T-helper 2 cell treated with Interferon-gamma antibody and Interleukin-4, amounts not matched to agents 100 ng/mL and 5 ng/mL, for 36 hours (primary cell): Measurements from ENCODE around the gene SYNGR2. TPM values are rescaled to one million over a fixed set of nuclear protein-coding genes. Genes with fewer than 3 reads are reported as not detected.
"Not testable (repeated sequence)": the region's sequence is repeated elsewhere in the genome, so short reads cannot be mapped to it uniquely, and the experiment has no call there.

Source experiments
- intact Hi-C: fragments of 100-400 bp; cut with micrococcal nuclease; formaldehyde crosslinking; loops from one replicate; pipeline ENCODE4 v1.15.1; 2023
- total RNA-seq: library from RNA; stranded (reverse); gene quantifications from 2 replicates; pipeline ENCODE4 v1.2.3, GENCODE V29; 2022

SYNGR2 gene
- total RNA-seq, 1 donor from 2014 or later: 59.4 TPM

DNA sequence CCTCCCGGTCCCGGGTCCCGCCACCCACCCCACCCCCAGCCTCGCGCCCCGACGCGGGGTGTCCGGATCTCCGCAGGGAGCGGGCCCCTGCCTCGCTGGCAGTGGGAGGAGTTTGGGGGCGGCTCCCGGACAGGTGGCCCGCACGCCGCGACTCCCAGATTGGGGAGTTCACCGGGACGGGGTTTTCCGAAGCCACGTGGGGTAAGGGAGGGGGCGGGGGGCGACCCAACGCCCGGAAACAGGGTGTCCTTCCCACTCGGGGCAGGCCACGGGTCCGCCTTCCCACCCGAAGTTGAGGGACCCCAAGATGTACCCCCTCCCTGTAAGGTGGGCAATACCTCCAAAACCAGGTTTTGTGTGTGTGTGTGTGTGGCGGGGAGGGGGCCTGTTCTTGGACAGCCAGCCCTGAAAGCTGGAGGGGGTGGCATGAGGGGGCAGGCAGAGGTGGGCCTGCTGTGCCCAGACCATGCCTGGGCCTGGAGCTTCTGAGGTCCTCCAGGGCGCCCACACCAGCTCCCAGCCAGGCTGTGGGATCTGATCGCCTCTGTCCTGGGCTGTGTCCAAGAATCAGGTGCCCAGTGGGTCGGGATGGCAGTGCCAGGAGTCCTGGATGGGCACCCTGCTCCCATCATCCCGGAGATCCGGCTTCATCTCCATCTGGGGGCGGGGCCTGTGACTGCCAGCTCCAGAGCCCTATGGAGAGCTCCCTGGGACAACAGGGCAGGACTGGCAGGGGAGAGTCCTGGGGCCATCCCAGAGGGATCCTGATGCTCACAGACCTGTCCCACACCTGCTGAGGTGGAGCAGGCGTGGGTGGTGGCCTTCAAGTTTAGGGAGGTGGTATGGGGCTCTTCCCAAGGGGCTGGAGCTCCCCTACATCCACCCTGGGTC lies 767 bp downstream of the SYNGR2 start:
- intact Hi-C loops: loop anchor here (2.0 kb wide), 1 partner anchor 18 kb away; the partner anchor contains the start of genes AFMID and TK1

DNA sequence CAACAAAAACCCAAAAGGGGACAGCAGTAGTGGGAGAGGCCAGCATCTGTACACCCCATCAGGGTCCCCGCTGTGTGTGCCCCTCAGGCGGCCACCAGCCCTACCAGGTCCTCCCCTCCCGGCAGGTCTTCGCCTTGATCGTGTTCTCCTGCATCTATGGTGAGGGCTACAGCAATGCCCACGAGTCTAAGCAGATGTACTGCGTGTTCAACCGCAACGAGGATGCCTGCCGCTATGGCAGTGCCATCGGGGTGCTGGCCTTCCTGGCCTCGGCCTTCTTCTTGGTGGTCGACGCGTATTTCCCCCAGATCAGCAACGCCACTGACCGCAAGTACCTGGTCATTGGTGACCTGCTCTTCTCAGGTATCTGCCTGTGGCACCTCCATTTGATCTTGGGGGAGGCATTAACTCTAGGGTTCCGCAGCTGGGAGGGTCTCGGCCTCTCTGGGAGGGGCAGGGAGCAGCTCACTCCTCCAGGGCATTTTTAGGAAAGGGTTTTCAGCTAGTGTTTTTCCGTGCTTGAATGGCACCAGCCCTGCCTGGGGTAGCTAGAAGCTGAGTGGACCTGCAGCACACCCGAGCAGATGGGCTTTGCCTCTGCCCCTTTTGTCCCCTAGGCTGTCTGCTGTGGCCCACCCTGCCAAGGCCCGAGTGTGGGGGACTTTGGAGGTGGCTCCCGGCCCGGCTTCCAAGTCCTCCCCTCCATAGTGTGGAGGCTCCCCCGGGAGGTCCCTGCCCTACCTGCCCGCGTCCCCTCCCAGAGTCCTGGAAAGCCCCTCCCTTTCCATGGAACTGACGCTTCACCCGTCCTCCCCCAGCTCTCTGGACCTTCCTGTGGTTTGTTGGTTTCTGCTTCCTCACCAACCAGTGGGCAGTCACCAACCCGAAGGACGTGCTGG lies 2.6 kb downstream of the SYNGR2 start:
- intact Hi-C loops: no loop called here

DNA sequence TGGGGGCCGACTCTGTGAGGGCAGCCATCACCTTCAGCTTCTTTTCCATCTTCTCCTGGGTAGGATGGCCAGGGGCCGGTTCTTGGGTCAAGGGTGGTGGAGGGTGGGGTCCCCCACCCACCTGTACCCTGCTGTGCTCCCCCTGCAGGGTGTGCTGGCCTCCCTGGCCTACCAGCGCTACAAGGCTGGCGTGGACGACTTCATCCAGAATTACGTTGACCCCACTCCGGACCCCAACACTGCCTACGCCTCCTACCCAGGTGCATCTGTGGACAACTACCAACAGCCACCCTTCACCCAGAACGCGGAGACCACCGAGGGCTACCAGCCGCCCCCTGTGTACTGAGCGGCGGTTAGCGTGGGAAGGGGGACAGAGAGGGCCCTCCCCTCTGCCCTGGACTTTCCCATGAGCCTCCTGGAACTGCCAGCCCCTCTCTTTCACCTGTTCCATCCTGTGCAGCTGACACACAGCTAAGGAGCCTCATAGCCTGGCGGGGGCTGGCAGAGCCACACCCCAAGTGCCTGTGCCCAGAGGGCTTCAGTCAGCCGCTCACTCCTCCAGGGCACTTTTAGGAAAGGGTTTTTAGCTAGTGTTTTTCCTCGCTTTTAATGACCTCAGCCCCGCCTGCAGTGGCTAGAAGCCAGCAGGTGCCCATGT lies 3.3 kb downstream of the SYNGR2 start:
- intact Hi-C loops: not testable (repeated sequence)

DNA sequence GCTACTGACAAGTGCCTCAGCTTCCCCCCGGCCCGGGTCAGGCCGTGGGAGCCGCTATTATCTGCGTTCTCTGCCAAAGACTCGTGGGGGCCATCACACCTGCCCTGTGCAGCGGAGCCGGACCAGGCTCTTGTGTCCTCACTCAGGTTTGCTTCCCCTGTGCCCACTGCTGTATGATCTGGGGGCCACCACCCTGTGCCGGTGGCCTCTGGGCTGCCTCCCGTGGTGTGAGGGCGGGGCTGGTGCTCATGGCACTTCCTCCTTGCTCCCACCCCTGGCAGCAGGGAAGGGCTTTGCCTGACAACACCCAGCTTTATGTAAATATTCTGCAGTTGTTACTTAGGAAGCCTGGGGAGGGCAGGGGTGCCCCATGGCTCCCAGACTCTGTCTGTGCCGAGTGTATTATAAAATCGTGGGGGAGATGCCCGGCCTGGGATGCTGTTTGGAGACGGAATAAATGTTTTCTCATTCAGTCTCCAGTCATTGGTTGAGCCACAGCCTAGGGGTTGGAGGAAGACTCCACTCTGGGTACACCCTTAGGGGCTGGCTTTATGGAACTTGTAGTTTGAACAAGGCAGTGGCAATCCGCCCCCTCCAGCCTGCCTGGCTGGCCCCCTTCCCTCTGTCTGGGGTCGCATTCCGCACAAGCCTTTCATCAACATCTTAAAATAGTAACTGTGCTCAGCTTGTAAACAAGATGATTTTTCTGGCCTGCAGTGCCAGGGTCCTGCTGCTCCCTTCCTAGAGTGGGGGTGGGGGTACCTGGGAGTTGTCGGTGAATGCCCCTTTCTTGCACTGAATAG lies 4.1 kb downstream of the SYNGR2 start:
- intact Hi-C loops: no loop called here

DNA sequence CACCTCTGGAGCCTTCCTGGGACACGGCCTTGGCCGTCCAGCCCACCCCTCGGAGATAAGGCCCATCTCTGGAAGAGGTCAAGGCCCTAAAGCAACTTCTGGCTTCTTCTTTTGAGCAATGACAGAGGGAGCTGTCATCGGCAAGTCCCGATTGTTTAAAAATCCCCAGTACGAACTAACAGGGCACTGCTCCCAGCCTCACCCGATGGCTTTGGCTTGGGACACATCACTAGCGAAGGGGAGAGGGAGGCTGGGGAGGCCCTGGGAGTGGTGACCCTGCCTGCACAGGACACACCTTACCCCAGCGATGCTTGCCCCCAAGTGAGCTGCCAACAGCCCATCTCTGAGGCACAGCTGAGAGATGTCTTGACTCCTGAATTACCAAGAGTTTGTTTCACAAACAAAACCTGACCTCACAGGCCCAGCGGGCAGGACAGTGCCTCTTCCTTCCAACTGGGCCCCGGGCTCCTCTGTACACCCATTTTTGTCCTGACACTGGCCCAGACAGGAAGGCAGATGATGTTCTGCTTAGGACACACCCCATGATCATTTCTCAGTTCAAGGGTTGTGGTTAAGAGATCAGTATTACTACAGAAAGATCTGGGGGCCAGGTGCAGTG lies 4.8 kb downstream of the SYNGR2 start:
- intact Hi-C loops: no loop called here

DNA sequence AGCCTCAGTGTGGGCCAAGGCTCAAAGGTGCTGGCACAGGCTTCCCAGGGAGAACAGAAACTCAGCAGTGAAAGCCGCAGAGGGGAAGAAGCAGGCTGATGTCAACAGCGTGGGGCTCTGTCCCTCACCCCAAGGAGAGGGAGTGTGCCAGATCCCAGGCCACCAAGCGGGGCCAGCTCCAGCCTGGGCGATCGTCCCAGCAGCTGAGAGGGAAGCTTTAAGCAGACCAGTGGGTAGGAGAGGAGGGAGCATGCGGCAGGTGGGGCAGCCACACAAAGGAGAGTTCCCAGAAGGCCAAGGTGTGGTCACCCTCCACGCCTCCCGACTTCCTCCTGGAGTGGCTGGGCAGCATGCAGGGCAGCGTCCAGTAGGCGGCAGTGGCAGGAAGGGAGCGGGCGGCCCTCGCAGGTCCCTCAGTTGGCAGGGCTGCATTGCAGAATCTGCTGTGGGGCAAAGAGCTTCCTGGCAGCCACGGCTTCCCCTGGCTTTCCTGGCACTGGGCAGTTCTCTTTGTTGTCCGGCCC lies 6.0 kb downstream of the SYNGR2 start:
- intact Hi-C loops: no loop called here

DNA sequence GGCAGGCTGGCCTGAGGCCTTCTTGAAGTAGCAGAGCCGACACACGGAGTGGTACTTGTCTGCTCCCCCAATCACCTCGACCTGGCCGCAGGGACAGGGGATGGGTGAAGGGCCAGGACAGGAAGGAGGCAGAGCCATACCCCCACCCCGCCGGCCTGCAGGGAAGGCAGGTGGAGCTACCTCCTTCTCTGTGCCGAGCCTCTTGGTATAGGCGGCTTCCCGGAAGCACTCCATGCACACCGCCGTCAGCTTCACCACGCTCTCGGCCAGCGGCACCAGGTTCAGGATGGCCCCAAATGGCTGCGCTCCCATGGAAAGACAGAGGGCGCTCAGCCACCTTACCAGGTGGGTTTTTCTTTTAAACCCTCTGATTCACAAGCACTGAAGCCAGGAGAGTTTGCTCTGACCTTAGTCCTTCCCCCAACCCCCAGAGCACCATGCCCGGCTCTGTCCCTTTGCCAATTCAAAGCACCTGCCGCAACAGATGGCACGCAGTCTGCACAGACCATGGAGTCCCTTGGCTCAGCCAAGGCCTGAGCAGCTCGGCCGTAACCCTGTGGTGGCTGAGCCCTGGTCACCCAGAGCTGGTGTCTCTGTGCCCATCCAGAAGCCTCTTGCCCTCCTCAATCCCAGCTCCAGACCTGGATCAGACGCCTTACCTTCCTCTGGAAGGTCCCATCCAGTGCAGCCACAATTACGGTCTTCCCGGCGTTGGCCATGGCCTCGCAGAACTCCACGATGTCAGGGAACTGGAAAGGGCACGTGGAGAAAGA lies 6.7 kb downstream of the SYNGR2 start:
- intact Hi-C loops: loop anchor here (5.0 kb wide), 1 partner anchor 43 kb away; the partner anchor contains the start of gene TMC8

DNA sequence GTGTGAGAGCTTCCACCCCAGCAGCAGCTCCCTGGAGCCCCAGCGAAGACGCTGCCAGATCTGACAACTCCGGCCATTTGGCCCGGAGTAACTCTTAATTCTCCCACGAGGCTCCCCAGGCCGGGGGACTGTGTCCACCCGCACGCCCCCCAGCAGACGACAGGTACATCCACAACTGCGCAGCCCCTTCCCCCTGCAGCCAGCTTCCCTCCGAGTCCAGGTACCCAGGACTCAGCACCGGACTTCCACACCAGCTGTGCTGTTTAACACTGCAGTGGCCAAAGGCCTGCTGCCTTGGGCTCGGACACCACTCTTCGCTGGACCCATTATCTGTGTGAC lies 7.2 kb downstream of the SYNGR2 start:
- intact Hi-C loops: loop anchor here (5.0 kb wide), 1 partner anchor 43 kb away; the partner anchor contains the start of gene TMC8

DNA sequence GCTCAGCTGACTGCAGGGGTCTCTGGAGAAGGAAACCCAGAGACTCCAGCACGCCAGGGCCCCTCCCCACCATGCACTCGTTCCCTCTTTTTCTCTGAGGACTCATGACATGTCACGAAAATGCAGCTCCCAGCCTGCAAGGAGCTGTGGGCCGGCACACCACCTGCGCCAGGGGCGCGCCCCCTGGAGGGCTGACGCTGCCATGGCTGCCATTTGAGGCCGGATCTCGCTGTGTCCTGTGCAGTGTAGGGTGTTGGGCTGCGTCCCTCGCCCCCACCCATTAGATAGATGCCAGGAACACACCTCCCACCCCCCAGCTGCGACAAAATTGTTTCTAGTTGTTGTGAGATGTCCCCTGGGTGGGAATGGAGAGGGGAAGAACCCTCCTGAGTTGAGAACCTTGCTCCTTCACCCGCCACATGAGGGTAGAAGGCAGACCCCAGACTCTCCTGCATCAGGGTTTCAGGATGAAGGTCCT lies 8.2 kb downstream of the SYNGR2 start:
- intact Hi-C loops: loop anchor here (1.0 to 5.0 kb wide), 4 partner anchors 36 to 91 kb away; partner anchors contain the start of gene TMC8

DNA sequence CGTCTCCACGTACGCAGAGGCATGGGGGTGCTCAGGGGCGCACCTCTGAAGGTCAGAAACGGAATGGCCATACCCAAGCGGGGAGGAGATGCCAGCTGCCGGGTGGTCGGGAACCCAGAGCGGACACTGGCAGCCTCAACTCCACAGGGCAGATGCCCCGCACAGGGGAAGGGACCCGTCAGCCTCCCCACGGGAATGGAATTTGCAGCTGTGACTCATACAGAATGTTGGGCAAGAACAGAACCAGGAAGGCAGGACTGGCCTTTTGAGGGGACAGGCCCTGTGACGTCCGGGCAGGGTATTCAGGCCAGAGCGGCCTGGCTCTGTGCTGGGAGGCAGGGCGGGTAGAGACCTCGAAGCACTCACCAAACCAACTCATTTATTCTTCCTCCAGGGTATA lies 11.0 kb downstream of the SYNGR2 start:
- intact Hi-C loops: loop anchor here (5.0 kb wide), 1 partner anchor 47 kb away; the partner anchor contains the start of gene TMC8

DNA sequence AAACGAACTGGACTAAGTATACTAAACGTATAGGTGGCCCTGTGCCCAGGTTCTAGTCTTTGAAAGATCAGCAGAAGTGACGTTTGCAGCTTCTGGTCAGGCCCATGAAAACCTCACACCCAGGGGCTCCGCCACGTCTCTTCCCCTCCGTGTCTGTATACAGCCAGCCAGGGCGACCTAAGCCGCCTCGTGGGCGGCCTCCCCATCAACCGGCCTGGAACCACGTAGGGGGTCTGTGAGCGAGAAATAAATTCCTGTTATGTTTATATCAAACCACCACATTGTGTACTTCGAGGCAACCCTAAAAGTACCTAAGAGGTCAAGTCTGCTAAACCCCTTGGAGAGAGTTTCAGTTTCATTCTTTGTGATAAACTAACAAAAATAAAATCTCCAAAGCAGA lies 11.7 kb downstream of the SYNGR2 start:
- intact Hi-C loops: loop anchor here (10.0 kb wide), 1 partner anchor 155 kb away; no protein-coding TSS in a partner anchor

DNA sequence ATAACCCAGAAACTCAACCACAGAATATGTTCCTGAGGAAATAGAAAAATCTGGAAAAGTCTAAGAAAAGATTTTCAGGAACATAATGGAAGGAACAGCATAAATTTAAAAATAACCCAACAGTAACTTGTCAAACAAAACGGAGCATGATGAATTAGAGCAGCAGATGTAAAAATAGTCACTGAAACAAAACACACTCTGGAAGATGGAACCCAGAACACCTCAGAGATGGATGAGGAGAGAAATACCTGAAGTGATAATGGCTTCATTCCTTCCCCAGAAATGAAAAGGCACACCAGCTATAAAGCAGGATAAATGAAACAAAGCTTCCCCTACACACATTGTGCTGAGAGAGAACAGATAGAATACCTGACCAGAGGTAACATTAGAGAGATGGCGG lies 12.1 kb downstream of the SYNGR2 start:
- intact Hi-C loops: loop anchor here (10.0 kb wide), 1 partner anchor 156 kb away; no protein-coding TSS in a partner anchor

DNA sequence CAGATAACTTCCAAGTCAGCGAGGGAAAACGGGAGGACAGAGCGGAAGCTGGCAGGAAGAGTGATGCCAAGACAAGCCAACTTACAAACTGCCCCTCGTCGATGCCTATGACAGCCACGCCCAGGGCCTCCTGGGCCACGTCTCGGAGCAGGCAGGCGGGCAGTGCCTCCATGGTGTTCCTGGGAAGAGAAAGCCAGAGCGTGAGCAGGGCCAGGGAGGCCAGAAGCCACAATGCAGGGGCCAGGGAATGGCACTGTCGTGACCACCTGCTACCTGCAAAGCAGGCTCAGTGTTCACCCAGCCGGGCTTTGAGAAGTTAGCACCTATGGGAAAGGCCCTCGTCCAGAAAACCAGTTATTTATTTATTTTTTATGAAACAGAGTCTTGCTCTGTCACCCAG lies 14.1 kb downstream of the SYNGR2 start:
- intact Hi-C loops: loop anchor here (10.0 kb wide), 1 partner anchor 158 kb away; no protein-coding TSS in a partner anchor

DNA sequence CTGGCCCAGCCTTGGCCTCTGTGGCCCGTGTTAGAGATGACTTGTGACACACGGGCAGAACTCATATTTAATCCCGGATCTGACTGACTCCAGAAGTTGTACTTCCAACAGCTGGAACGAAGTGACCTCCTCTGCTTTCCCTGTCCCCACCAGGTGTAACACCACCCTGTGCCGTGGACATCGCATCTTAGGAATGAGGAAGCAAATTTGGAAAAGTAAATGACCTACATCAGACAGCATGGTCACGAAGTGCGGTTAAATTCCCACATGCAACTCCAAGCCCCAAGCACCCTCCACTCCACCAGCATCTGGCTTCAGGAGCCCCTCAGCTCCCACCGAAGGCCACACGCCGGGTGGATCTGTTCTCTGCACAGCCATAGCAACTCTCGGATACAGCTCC lies 15.5 kb downstream of the SYNGR2 start:
- intact Hi-C loops: loop anchor here (10.0 kb wide), 1 partner anchor 159 kb away; no protein-coding TSS in a partner anchor

DNA sequence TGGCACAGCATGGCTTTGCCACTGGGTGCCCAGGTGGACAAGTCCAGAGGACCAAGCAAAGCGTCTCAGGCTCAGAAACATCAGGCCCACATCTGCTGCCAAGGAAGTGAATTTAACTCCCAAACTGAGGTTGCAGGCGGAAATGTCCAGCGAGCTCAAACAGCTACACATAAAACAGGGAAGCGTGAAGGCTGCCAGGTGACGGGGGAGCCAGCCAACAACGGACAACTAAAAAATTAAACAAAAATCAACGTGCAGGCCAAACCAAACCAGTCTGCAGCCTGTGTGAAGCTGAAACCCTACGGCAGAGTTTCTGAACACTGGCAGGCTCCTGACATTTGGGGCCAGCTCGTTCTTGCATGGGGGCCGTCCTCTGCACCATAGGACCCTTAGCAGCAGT lies 16.0 kb downstream of the SYNGR2 start:
- intact Hi-C loops: loop anchor here (10.0 kb wide), 1 partner anchor 160 kb away; no protein-coding TSS in a partner anchor

DNA sequence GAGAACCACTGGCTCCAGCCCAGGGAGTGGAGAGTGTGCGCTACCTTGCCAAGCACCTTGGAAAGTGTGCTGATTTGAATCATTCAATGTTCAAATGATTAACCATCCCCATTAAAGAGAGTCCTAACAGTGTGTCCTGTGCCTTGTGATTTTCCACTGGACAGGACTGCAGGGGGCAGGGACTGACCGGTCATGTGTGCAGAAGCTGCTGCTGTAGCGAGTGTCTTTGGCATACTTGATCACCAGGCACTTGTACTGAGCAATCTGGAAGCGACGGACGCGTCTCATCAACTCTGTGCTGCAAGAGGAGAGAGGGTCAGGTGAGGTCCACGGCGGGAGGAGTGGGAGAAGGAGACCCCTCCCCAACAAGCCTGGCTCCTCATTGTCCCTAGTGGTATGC lies 16.5 kb downstream of the SYNGR2 start:
- intact Hi-C loops: loop anchor here (10.0 kb wide), 1 partner anchor 160 kb away; no protein-coding TSS in a partner anchor

DNA sequence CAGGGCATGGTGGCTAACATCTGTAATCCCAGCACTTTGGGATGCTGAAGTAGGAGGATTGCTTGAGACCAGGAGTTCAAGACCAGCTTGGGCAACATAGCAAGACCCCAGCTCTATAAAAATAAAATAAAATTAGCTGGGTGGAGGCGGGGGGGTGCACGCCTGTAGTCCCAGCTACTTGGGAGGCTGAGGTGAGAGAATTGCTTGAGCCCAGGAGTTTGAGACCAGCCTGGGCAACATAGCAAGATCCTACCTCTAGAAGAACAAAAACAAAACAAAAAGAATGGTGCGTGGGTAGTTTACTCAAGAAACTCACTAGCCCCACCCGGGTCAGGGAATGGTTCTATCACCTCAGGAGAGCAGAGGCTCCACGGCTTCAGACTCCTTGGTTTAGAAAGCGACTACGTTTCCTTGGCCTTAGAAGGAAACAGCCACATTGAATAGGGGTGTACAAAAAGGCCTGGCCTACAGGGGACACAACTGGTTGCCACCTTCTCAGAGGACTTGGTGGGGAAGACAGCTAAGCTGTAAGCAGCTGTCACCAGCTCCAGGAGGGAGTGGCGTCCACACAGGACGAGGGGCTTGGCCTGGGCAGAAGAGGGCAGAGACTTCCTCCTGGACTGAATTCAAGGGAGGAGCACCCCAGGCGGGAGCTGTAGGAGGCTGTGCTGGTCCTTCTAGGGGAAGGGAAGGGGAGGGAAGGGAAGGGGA lies 17.8 kb downstream of the SYNGR2 start:
- intact Hi-C loops: loop anchor here (2.0 to 10.0 kb wide), 3 partner anchors 17 to 161 kb away; partner anchors contain the start of genes SYNGR2 and TMC8
